Astrocyte (in vitro differentiated cells and primary cell): Measurements from ENCODE around the gene MRPS9.

Experiments
- CTCF ChIP-seq: IDR thresholded peaks from 2 replicates; pipeline ENCODE4 v1.5.1; 2011; ENCODE audit warnings: low read depth, mild to moderate bottlenecking, inconsistent platforms, low read length, moderate library complexity; ENCODE audit not compliant: insufficient read depth
- EZH2 ChIP-seq: IDR thresholded peaks from 2 replicates; pipeline ENCODE4 v1.6.1; 2012; ENCODE audit warnings: mild to moderate bottlenecking, low read length, inconsistent platforms; ENCODE audit not compliant: insufficient read depth

DNA sequence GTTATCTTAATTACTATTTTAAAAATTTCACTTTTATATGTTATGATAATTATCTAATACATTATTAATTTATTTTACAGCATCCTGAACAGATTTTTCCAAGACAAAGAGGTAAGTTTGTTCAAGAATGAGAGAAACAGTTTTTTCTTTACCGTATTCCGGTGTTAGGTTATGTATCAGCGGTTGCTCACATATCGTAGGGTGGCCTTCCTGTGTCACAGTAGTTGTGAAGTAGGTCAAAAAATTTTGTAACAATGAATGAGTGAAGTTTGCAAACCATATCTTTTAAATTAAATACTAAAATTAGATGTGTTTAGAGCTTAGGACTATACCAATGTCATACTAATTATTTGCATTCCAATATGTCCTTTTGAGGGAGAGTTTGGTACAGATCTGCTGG, 33.5 kb downstream of the MRPS9 start:
- TF ChIP-seq EZH2: no peak
- no peak for TF ChIP-seq CTCF
